ENCODE results near the gene MTNR1A.
"Not testable (repeated sequence)": the region's sequence is repeated elsewhere in the genome, so short reads cannot be mapped to it uniquely, and the experiment has no call there.

MTNR1A gene

GRCh38 chr4:186563761-186564160 lies 8.4 kb upstream of the MTNR1A start:
- DNase-seq (ENCODE audit: low read depth in 3 of 3), result no peak

GRCh38 chr4:186561748-186562147 lies 6.4 kb upstream of the MTNR1A start:
- no peak for DNase-seq (ENCODE audit: low read depth in 3 of 3)

- DNase-seq (ENCODE audit: low read depth in 3 of 3), result no peak
Observed at GRCh38 chr4:186560647-186561046, 5.3 kb upstream of the MTNR1A start.

GRCh38 chr4:186557486-186557885 lies 2.1 kb upstream of the MTNR1A start:
- DNase-seq (ENCODE audit: low read depth in 3 of 3), result no peak

- no peak for DNase-seq (ENCODE audit: low read depth in 3 of 3)
Observed at GRCh38 chr4:186557061-186557460, 1.7 kb upstream of the MTNR1A start.

- DNase-seq (ENCODE audit: low read depth in 3 of 3), result no peak
Observed at GRCh38 chr4:186554539-186554913, 841 bp downstream of the MTNR1A start.

- no peak for DNase-seq (ENCODE audit: low read depth in 3 of 3)
Observed at GRCh38 chr4:186553717-186554116, 1.6 kb downstream of the MTNR1A start.

GRCh38 chr4:186551849-186552248 lies 3.5 kb downstream of the MTNR1A start:
- no peak for DNase-seq (ENCODE audit: low read depth in 3 of 3)

- no peak for DNase-seq (ENCODE audit: low read depth in 3 of 3)
Observed at GRCh38 chr4:186545436-186545835, 9.9 kb downstream of the MTNR1A start.

GRCh38 chr4:186543206-186543605 lies 12.2 kb downstream of the MTNR1A start:
- no peak for DNase-seq (ENCODE audit: low read depth in 3 of 3)

GRCh38 chr4:186541801-186542200 lies 13.6 kb downstream of the MTNR1A start:
- DNase-seq (ENCODE audit: low read depth in 3 of 3), result no peak

- no peak for DNase-seq (ENCODE audit: low read depth in 3 of 3)
Observed at GRCh38 chr4:186537843-186538521, 17.4 kb downstream of the MTNR1A start.

GRCh38 chr4:186536285-186536684 lies 19.1 kb downstream of the MTNR1A start:
- no peak for DNase-seq (ENCODE audit: low read depth in 3 of 3)

GRCh38 chr4:186534056-186534455 lies 21.3 kb downstream of the MTNR1A start:
- no peak for DNase-seq (ENCODE audit: low read depth in 3 of 3)

- not testable (repeated sequence) for DNase-seq (ENCODE audit: low read depth in 3 of 3)
Observed at GRCh38 chr4:186523927-186524326, 31.4 kb downstream of the MTNR1A start.

GRCh38 chr4:186516287-186516686 lies 39.1 kb downstream of the MTNR1A start:
- DNase-seq (ENCODE audit: low read depth in 3 of 3), result no peak

- DNase-seq (ENCODE audit: low read depth in 3 of 3), result no peak
Observed at GRCh38 chr4:186514271-186514950, 41.0 kb downstream of the MTNR1A start.

GRCh38 chr4:186504771-186505170 lies 50.6 kb downstream of the MTNR1A start:
- DNase-seq (ENCODE audit: low read depth in 3 of 3), result not testable (repeated sequence)

GRCh38 chr4:186502231-186502630 lies 53.1 kb downstream of the MTNR1A start:
- DNase-seq (ENCODE audit: low read depth in 3 of 3), result no peak

GRCh38 chr4:186501554-186501953 lies 53.8 kb downstream of the MTNR1A start:
- no peak for DNase-seq (ENCODE audit: low read depth in 3 of 3)

GRCh38 chr4:186500721-186501304 lies 54.6 kb downstream of the MTNR1A start:
- DNase-seq (ENCODE audit: low read depth in 3 of 3), result no peak

GRCh38 chr4:186499467-186499866 lies 55.9 kb downstream of the MTNR1A start:
- no peak for DNase-seq (ENCODE audit: low read depth in 3 of 3)

GRCh38 chr4:186497043-186497442 lies 58.3 kb downstream of the MTNR1A start:
- no peak for DNase-seq (ENCODE audit: low read depth in 3 of 3)
